Body of pancreas (tissue), 4 donors: ENCODE measurements around the gene PTPN1. TPM values are rescaled to one million over a fixed set of nuclear protein-coding genes. Genes with fewer than 3 reads are reported as not detected.

ENCODE experiments used
- ATAC-seq: fragments of 150-250 bp; one replicate; pipeline ENCODE4 v1.9.1; 2016
- DNase-seq, 4 donors: peaks; one replicate each; pipeline ENCODE4 v3.0.0-alpha.2; 2019
- H3K27ac ChIP-seq, 4 donors: fragments of 200-600 bp; sonication (generic); 1 replicate in 3 of 4; 2 replicates in 1 of 4; pipeline versions ENCODE4 v1.5.1 to v1.6.1; 2016 to 2019; ENCODE audit warnings: mild to moderate bottlenecking in 1 of 4, mixed read lengths in 1 of 4, moderate library complexity in 1 of 4
- H3K27me3 ChIP-seq, 2 donors: fragments of 200-600 bp; sonication (generic); one replicate each; pipeline ENCODE4 v1.6.0; 2016; ENCODE audit warnings: mild to moderate bottlenecking in 1 of 2
- H3K36me3 ChIP-seq, 2 donors: fragments of 200-600 bp; sonication (generic); replicated peaks in 1 of 2; 2 replicates each; pipeline ENCODE4 v1.5.1; 2016; ENCODE audit warnings: low read depth in 2 of 2; ENCODE audit not compliant: insufficient read depth in 1 of 2
- H3K4me1 ChIP-seq: fragments of 200-600 bp; sonication (generic); one replicate; pipeline ENCODE4 v1.6.0; 2016
- H3K4me3 ChIP-seq, 2 donors: fragments of 200-600 bp; sonication (generic); 1 replicate in 1 of 2; 2 replicates in 1 of 2; pipeline ENCODE4 v1.5.1; 2016 to 2019
- H3K9me3 ChIP-seq, 3 donors: fragments of 200-600 bp; sonication (generic); 1 replicate in 2 of 3; 2 replicates in 1 of 3; pipeline ENCODE4 v1.5.1; 2016
- CTCF ChIP-seq, 7 experiments: fragments of 450-650 bp in 4 of 7; fragments of 200-600 bp in 3 of 7; sonication (generic) in 3 of 7; IDR thresholded peaks; one replicate each; pipeline ENCODE4 v1.5.1; 2016 to 2019; ENCODE audit warnings: antibody characterized with exemption in 7 of 7
- POLR2A ChIP-seq, 3 donors: fragments of 450-650 bp; IDR thresholded peaks; one replicate each; pipeline ENCODE4 v1.6.1; 2016; ENCODE audit warnings: antibody characterized with exemption in 3 of 3, mild to moderate bottlenecking in 2 of 3
- WGBS, 2 donors: methylation state at CpG; one replicate each; pipeline ENCODE4 v1.1.5; 2017; 5-methylcytosine and 5-hydroxymethylcytosine counted together
- intact Hi-C: fragments of 100-400 bp; cut with DNase I; formaldehyde crosslinking; loops from one replicate; pipeline ENCODE4 v1.15.1; 2023
- total RNA-seq, 2 donors: library from RNA; depleted of rRNA; stranded (reverse); fragments of >200 nt; gene quantifications; one replicate each; pipeline ENCODE4 v1.1.0, GENCODE V29; 2016

The PTPN1 gene
- total RNA-seq, 2 donors from 2014 or later = 9.1 to 10.2 TPM

GRCh38 chr20:50478162-50478990, 31.8 kb upstream of the PTPN1 start:
- no peak overlapping the region for H3K27ac ChIP-seq
- H3K4me3 ChIP-seq = no peak overlapping the region
- H3K4me1 ChIP-seq = peaks cover 8% of the 10 kb centered on the region
- 40 to 43% methylated on average over 18 to 22 of the region's 22 CpGs for WGBS, 2 donors
- H3K27me3 ChIP-seq = no peaks in the 10 kb centered on the region
- no peaks in the 10 kb centered on the region for H3K36me3 ChIP-seq
- no peaks in the 10 kb centered on the region for H3K9me3 ChIP-seq
- intact Hi-C loops = no loop called here
- TF ChIP-seq CTCF (IDR thresholded peaks at IDR 0.05) (peak in 6 of 7 experiments; percentile 38 to 83 (median 58)), POLR2A (IDR thresholded peaks at IDR 0.05) (no peak)
- DNase-seq (peak; percentile 62 to 80 (median 74)), ATAC-seq (peak; percentile 91)

GRCh38 chr20:50481741-50482140, 28.4 kb upstream of the PTPN1 start:
- intact Hi-C loops = no loop called here

GRCh38 chr20:50482396-50482981, 27.7 kb upstream of the PTPN1 start:
- H3K4me3 ChIP-seq = no peak overlapping the region
- no peaks in the 10 kb centered on the region for H3K36me3 ChIP-seq
- no peaks in the 10 kb centered on the region for H3K9me3 ChIP-seq
- H3K27me3 ChIP-seq = no peaks in the 10 kb centered on the region
- peaks cover 8% of the 10 kb centered on the region for H3K4me1 ChIP-seq
- intact Hi-C loops = no loop called here
- DNase-seq (no peak), ATAC-seq (no peak)
- 78 to 83% methylated on average over 4 of the region's 4 CpGs for WGBS, 2 donors
- TF ChIP-seq CTCF (IDR thresholded peaks at IDR 0.05) (no peak), POLR2A (IDR thresholded peaks at IDR 0.05) (no peak)
- no peak overlapping the region for H3K27ac ChIP-seq

More at GRCh38 chr20:50481741-50482140, 28.4 kb upstream of the PTPN1 start:
- no peak for ATAC-seq
- DNase-seq = no peak
- Histone ChIP-seq H3K27ac (no peak overlapping the region), H3K4me3 (no peak overlapping the region), H3K9me3 (no peaks in the 10 kb centered on the region), H3K36me3 (no peaks in the 10 kb centered on the region), H3K4me1 (peaks cover 8% of the 10 kb centered on the region), H3K27me3 (no peaks in the 10 kb centered on the region)
- TF ChIP-seq POLR2A (IDR thresholded peaks at IDR 0.05) = no peak
- no peak for TF ChIP-seq CTCF (IDR thresholded peaks at IDR 0.05)
- WGBS, 2 donors = 75 to 81% methylated on average over 3 of the region's 3 CpGs

- TF ChIP-seq CTCF (IDR thresholded peaks at IDR 0.05) = no peak
- no peak for TF ChIP-seq POLR2A (IDR thresholded peaks at IDR 0.05)
- intact Hi-C loops = no loop called here
- no peak for DNase-seq
- 64 to 72% methylated on average over 6 of the region's 6 CpGs for WGBS, 2 donors
- no peaks in the 10 kb centered on the region for H3K27me3 ChIP-seq
- H3K9me3 ChIP-seq = no peaks in the 10 kb centered on the region
- no peak overlapping the region for H3K4me3 ChIP-seq
- H3K27ac ChIP-seq = peak overlapping the region in 1 of 4 donors; percentile 73
- no peaks in the 10 kb centered on the region for H3K4me1 ChIP-seq
- H3K36me3 ChIP-seq = no peaks in the 10 kb centered on the region
- ATAC-seq = no peak
These were observed 25.8 kb upstream of the PTPN1 start for GRCh38 chr20:50484271-50484976.
